ENCODE measurements around the gene PATJ.
"Not testable (repeated sequence)": the region's sequence is repeated elsewhere in the genome, so short reads cannot be mapped to it uniquely, and the experiment has no call there.

The PATJ gene

DNA sequence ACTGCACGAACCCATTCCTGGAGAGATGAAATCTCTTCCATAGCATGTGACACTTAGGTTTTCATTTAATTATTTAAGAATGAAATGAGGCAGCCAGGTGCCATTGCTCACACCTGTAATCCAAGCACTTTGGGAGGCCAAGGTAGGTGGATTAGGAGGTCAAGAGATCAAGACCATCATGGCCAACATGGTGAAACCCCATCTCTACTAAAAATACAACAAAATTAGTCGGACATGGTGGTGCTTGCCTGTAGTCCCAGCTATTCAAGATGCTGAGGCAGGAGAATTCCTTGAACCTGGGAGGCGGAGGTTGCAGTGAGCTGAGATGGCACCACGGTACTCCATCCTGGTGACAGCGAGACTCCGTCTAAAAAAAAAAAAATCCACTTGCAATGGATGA lies 470.1 kb downstream of the PATJ start:
- Histone ChIP-seq H3K27me3 (ENCODE audit: insufficient read depth, low read length) (no peaks in the 10 kb centered on the region), H3K27ac (ENCODE audit: low read depth, low read length) (no peak overlapping the region), H3K4me1 (ENCODE audit: insufficient read depth, low read length) (no peaks in the 10 kb centered on the region), H3K9ac (ENCODE audit: low read depth, low read length) (no peak overlapping the region), H3K4me3 (ENCODE audit: low read length) (no peak overlapping the region), H3K9me3 (ENCODE audit: insufficient read depth, low read depth, low read length) (peaks cover 22% of the 10 kb centered on the region), H3K36me3 (ENCODE audit: insufficient read depth, low read length) (peaks cover 46% of the 10 kb centered on the region)
- WGBS, result 86% methylated on average over 6 of the region's 6 CpGs

DNA sequence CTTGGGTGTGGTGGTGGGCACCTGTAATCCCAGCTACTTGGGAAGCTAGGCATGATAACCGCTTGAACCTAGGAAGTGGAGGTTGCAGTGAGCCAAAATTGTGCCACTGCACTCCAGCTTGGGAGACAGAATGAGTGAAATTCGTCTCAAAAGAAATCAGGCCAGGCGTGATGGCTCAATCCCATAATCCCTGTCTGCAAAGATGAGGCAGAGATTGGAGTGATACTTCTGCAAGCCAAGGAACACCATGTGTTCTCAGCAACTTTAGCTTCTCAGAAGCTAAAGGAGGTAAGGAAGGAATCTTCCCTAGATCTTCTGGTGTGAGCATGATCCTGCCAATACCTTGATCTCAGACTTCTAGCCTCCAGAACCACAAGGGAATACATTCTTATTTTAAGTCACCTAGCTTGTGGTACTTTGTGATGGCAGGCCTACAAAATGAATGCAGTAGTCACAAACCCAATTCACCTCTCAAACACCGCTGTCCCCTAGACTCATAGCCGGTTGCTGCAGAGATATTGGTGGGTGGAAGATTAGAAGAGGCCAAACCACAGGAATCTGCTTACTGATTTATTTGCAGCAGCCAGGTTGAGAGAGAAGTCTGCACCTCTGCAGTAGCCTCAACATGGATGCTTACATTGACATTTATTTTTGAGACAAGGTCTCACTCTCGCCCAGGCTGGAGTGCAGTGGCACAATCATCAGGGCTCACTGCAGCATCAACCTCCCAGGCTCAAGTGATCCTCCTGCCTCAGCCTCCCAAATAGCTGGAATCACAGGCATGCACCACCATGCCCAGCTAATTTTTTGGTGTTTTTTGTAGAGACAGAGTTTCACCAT lies 471.0 kb downstream of the PATJ start:
- Histone ChIP-seq H3K36me3 (ENCODE audit: insufficient read depth, low read length) (peaks cover 43% of the 10 kb centered on the region), H3K9me3 (ENCODE audit: insufficient read depth, low read depth, low read length) (peaks cover 22% of the 10 kb centered on the region), H3K4me1 (ENCODE audit: insufficient read depth, low read length) (no peaks in the 10 kb centered on the region), H3K4me3 (ENCODE audit: low read length) (no peak overlapping the region), H3K9ac (ENCODE audit: low read depth, low read length) (no peak overlapping the region), H3K27me3 (ENCODE audit: insufficient read depth, low read length) (no peaks in the 10 kb centered on the region), H3K27ac (ENCODE audit: low read depth, low read length) (no peak overlapping the region; the same call in 1 of the 2 replicates)
- 76% methylated on average over 6 of the region's 6 CpGs for WGBS

DNA sequence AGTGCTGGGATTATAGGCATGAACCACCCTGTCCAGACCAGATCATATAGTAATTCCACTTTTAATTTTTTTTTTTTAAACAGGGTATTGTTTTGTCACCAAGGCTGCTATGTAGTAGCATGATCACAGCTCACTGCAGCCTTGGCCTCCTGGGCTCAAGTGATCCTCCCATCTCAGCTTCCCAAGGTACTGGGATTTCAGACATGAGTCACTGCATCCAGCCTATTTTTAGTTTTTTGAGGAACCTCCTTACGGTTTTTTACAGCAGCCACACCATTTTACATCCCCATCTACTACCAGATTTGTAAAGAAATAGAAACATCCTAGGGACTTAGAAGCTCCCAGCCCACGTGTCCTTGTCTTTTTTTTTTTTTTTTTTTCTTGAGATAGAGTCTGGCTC lies 476.3 kb downstream of the PATJ start:
- H3K27ac ChIP-seq (ENCODE audit: low read depth, low read length), result no peak overlapping the region
- no peaks in the 10 kb centered on the region for H3K9me3 ChIP-seq (ENCODE audit: insufficient read depth, low read depth, low read length)
- no peak overlapping the region for H3K9ac ChIP-seq (ENCODE audit: low read depth, low read length)
- no peaks in the 10 kb centered on the region for H3K4me1 ChIP-seq (ENCODE audit: insufficient read depth, low read length)
- WGBS, result 88% methylated on average over 2 of the region's 2 CpGs
- H3K27me3 ChIP-seq (ENCODE audit: insufficient read depth, low read length), result no peaks in the 10 kb centered on the region
- H3K4me3 ChIP-seq (ENCODE audit: low read length), result no peak overlapping the region
- H3K36me3 ChIP-seq (ENCODE audit: insufficient read depth, low read length), result peaks cover 17% of the 10 kb centered on the region

DNA sequence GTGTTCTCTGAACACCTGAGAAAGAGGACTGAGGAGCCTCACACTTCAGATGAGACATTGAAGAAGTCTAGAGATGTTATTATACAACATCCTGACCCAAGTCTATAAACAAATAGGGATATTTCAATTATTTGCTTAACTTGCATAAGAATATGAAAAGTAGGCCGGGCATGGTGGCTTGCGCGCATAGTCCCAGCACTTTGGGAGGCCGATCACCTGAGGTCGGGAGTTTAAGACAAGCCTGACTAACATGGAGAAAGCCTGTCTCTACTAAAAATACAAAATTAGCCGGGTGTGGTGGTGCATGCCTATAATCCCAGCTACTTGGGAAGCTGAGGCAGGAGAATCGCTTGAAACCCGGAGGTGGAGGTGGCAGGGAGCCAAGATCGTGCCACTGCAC lies 478.2 kb downstream of the PATJ start:
- H3K9ac ChIP-seq (ENCODE audit: low read depth, low read length); H3K4me1 ChIP-seq (ENCODE audit: insufficient read depth, low read length); H3K9me3 ChIP-seq (ENCODE audit: insufficient read depth, low read depth, low read length); H3K27me3 ChIP-seq (ENCODE audit: insufficient read depth, low read length); H3K4me3 ChIP-seq (ENCODE audit: low read length); H3K27ac ChIP-seq (ENCODE audit: low read depth, low read length): not testable (repeated sequence)
- 85% methylated on average over 9 of the region's 9 CpGs for WGBS
- H3K36me3 ChIP-seq (ENCODE audit: insufficient read depth, low read length), result peaks cover 28% of the 10 kb centered on the region

DNA sequence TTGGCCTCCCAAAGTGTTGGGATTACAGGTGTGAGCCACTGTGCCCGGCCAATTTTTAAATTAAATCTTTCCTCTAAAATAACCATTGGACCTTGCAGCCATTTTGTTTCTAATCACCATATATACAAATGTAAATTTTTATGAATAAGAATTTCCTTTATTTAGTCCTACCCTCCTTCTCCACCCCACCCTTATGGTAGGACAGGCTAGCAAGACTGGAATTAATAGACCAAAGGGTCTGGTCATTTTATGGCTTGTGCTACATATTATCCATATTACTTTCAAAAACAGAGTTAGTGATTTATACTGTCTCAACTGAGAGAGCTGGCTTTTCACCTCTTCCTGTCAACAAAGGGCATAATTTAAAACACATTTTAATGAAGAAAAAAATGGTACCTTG lies 478.9 kb downstream of the PATJ start:
- peaks cover 29% of the 10 kb centered on the region for H3K36me3 ChIP-seq (ENCODE audit: insufficient read depth, low read length)
- H3K4me1 ChIP-seq (ENCODE audit: insufficient read depth, low read length), result no peaks in the 10 kb centered on the region
- 100% methylated on average over 1 of the region's 1 CpG for WGBS
- H3K9ac ChIP-seq (ENCODE audit: low read depth, low read length), result no peak overlapping the region
- H3K27me3 ChIP-seq (ENCODE audit: insufficient read depth, low read length), result no peaks in the 10 kb centered on the region
- no peaks in the 10 kb centered on the region for H3K9me3 ChIP-seq (ENCODE audit: insufficient read depth, low read depth, low read length)
- H3K4me3 ChIP-seq (ENCODE audit: low read length), result no peak overlapping the region
- no peak overlapping the region for H3K27ac ChIP-seq (ENCODE audit: low read depth, low read length)

DNA sequence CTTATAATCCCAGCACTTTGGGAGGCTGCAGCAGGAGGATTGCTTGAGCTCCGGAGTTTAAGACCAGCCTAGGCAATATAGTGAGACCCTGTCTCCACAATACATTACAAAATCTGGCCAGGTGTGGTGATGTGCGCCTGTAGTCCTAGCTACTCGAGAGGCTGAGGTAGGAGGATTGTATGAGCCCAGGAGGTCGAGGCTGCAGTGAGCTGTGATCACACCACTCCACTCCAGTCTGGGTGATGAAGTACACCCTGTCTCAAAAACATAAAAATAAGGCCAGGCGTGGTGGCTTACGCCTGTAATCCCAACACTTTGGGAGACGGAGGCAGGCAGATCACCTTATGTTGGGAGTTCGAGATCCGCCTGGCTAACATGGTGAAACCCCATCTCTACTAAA lies 480.0 kb downstream of the PATJ start:
- no peaks in the 10 kb centered on the region for H3K27me3 ChIP-seq (ENCODE audit: insufficient read depth, low read length)
- no peaks in the 10 kb centered on the region for H3K9me3 ChIP-seq (ENCODE audit: insufficient read depth, low read depth, low read length)
- H3K9ac ChIP-seq (ENCODE audit: low read depth, low read length), result no peak overlapping the region
- WGBS, result 94% methylated on average over 9 of the region's 9 CpGs
- no peak overlapping the region for H3K27ac ChIP-seq (ENCODE audit: low read depth, low read length)
- no peaks in the 10 kb centered on the region for H3K4me1 ChIP-seq (ENCODE audit: insufficient read depth, low read length)
- peaks cover 35% of the 10 kb centered on the region for H3K36me3 ChIP-seq (ENCODE audit: insufficient read depth, low read length)
- no peak overlapping the region for H3K4me3 ChIP-seq (ENCODE audit: low read length)

DNA sequence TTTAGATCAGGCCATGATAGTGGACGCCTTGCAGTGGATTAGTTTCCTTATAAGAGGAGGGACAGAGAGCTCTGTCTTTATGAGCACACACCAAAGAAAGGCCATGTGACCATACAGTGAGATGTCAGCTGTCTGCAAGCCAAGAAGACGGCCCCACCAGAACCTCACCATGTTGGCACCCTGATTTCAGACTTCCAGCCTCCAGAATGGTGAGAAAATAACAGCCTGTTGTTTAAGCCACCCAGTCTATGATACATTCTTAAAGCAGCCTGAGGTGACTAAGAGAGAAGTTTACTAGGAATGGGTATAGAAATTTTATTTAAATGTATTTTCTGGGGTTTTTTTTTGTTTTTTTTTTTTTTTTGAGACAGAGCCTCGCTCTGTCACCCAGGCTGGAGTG lies 481.9 kb downstream of the PATJ start:
- Histone ChIP-seq H3K4me1 (ENCODE audit: insufficient read depth, low read length) (peaks cover 9% of the 10 kb centered on the region; the same call in 1 of the 2 replicates), H3K9me3 (ENCODE audit: insufficient read depth, low read depth, low read length) (no peaks in the 10 kb centered on the region), H3K27me3 (ENCODE audit: insufficient read depth, low read length) (no peaks in the 10 kb centered on the region), H3K9ac (ENCODE audit: low read depth, low read length) (no peak overlapping the region), H3K27ac (ENCODE audit: low read depth, low read length) (no peak overlapping the region), H3K36me3 (ENCODE audit: insufficient read depth, low read length) (peaks cover 45% of the 10 kb centered on the region), H3K4me3 (ENCODE audit: low read length) (no peak overlapping the region)
- 50% methylated on average over 2 of the region's 3 CpGs for WGBS

DNA sequence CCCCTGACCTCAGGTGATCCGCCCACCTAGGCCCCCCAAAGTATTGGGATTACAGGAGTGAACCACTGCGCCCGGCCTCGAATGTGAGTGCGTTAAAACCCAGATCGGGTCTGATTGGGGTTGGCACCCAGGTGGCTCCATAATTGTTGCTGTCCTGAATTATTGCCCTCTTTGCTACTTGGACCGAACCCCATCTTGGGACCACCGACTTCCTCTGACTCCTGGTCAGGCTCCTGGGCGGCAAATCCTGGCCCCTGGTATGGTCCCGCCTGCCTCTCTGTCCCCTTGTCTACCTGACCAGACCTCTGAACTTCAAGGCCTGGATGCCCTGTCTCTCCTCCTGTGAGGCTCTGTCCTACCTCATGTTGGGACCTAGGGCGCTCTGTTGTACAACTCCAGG lies 485.2 kb downstream of the PATJ start:
- 88% methylated on average over 11 of the region's 11 CpGs for WGBS
- H3K4me3 ChIP-seq (ENCODE audit: low read length), result no peak overlapping the region
- peaks cover 51% of the 10 kb centered on the region for H3K36me3 ChIP-seq (ENCODE audit: insufficient read depth, low read length)
- H3K9ac ChIP-seq (ENCODE audit: low read depth, low read length), result no peak overlapping the region
- H3K4me1 ChIP-seq (ENCODE audit: insufficient read depth, low read length), result peaks cover 16% of the 10 kb centered on the region
- H3K9me3 ChIP-seq (ENCODE audit: insufficient read depth, low read depth, low read length), result no peaks in the 10 kb centered on the region
- no peak overlapping the region for H3K27ac ChIP-seq (ENCODE audit: low read depth, low read length)
- no peaks in the 10 kb centered on the region for H3K27me3 ChIP-seq (ENCODE audit: insufficient read depth, low read length)

Data from HUES64 (cell line).